ENCODE measurements around the gene SLC38A3. TPM values are rescaled to one million over a fixed set of nuclear protein-coding genes. Genes with fewer than 3 reads are reported as not detected.

SLC38A3 gene
- polyA plus RNA-seq, 1 donor: 3.9 TPM

GRCh38 chr3:50266836-50267235 is 61.8 kb downstream of the SLC38A3 start:
- DNase-seq (ENCODE audit: low read depth): no peak

- DNase-seq (ENCODE audit: low read depth): no peak
Measured at GRCh38 chr3:50267280-50267913, 62.3 kb downstream of the SLC38A3 start.

- no peak for DNase-seq (ENCODE audit: low read depth)
Measured at GRCh38 chr3:50268276-50268675, 63.2 kb downstream of the SLC38A3 start.

GRCh38 chr3:50268703-50269451 is 63.8 kb downstream of the SLC38A3 start, which contains the start of gene SEMA3B:
Gene SEMA3B, plus strand, starts transcription at chr3:50269147. Its CDS starts 94 bp downstream, at chr3:50269241.
- no peak for DNase-seq (ENCODE audit: low read depth)

GRCh38 chr3:50269460-50269859 is 64.4 kb downstream of the SLC38A3 start:
- no peak for DNase-seq (ENCODE audit: low read depth)

- no peak for DNase-seq (ENCODE audit: low read depth)
Measured at GRCh38 chr3:50269977-50270413, 64.9 kb downstream of the SLC38A3 start.

GRCh38 chr3:50270422-50271224 is 65.6 kb downstream of the SLC38A3 start:
- no peak for DNase-seq (ENCODE audit: low read depth)

Other genes with a start within 250 kb of the SLC38A3 start
- gene RBM5, start 116.4 kb upstream of the SLC38A3 start, polyA plus RNA-seq (ENCODE audit: insufficient read length): 171 TPM
- 9.0 TPM for gene SEMA3F, start 49.9 kb upstream of the SLC38A3 start, polyA plus RNA-seq (ENCODE audit: insufficient read length)
- gene GNAT1, start 13.7 kb upstream of the SLC38A3 start, polyA plus RNA-seq (ENCODE audit: insufficient read length): not detected
- 158 TPM for gene GNAI2, start 30.9 kb downstream of the SLC38A3 start, polyA plus RNA-seq (ENCODE audit: insufficient read length)
- gene SEMA3B, start 63.9 kb downstream of the SLC38A3 start, polyA plus RNA-seq (ENCODE audit: insufficient read length): 36.7 TPM
- 41.6 TPM for gene LSMEM2, start 73.8 kb downstream of the SLC38A3 start, polyA plus RNA-seq (ENCODE audit: insufficient read length)
- gene IFRD2, start 87.2 kb downstream of the SLC38A3 start, polyA plus RNA-seq (ENCODE audit: insufficient read length): 46.2 TPM
- 2.3 TPM for gene HYAL3, start 94.1 kb downstream of the SLC38A3 start, polyA plus RNA-seq (ENCODE audit: insufficient read length)
- 6.3 TPM for gene NAA80, start 94.1 kb downstream of the SLC38A3 start, polyA plus RNA-seq (ENCODE audit: insufficient read length)
- 1.7 TPM for gene HYAL1, start 98.3 kb downstream of the SLC38A3 start, polyA plus RNA-seq (ENCODE audit: insufficient read length)
- 39.7 TPM for gene HYAL2, start 117.5 kb downstream of the SLC38A3 start, polyA plus RNA-seq (ENCODE audit: insufficient read length)
- gene TUSC2, start 123.0 kb downstream of the SLC38A3 start, polyA plus RNA-seq (ENCODE audit: insufficient read length): 16.4 TPM
- 32.8 TPM for gene RASSF1, start 135.6 kb downstream of the SLC38A3 start, polyA plus RNA-seq (ENCODE audit: insufficient read length)
- gene ZMYND10, start 140.5 kb downstream of the SLC38A3 start, polyA plus RNA-seq (ENCODE audit: insufficient read length): 1.1 TPM
- 19.6 TPM for gene NPRL2, start 145.5 kb downstream of the SLC38A3 start, polyA plus RNA-seq (ENCODE audit: insufficient read length)
- 5.2 TPM for gene CYB561D2, start 145.6 kb downstream of the SLC38A3 start, polyA plus RNA-seq (ENCODE audit: insufficient read length)
- gene TMEM115, start 154.2 kb downstream of the SLC38A3 start, polyA plus RNA-seq (ENCODE audit: insufficient read length): 23.3 TPM

Data from forelimb muscle (tissue), 1 donor.